Breast epithelium (tissue), 3 donors: ENCODE data around the gene APOBR.

ENCODE experiments used
- POLR2A ChIP-seq: fragments of 450-650 bp; IDR thresholded peaks from one replicate; pipeline ENCODE4 v1.6.1; 2016; ENCODE audit warnings: antibody characterized with exemption, mild to moderate bottlenecking, moderate library complexity
- POLR2AphosphoS5 ChIP-seq, 3 donors: sonication (generic); formaldehyde crosslinking; IDR thresholded peaks; one replicate each; pipeline ENCODE4 v1.6.1; 2017; ENCODE audit warnings: antibody characterized with exemption in 3 of 3
- TF ChIP-seq, protein P1 (sequence below), 3 donors: fragments of 450-650 bp; IDR thresholded peaks; one replicate each; pipeline ENCODE4 v1.5.1; 2016 to 2017; ENCODE audit warnings: antibody characterized with exemption in 3 of 3, mild to moderate bottlenecking in 3 of 3, moderate library complexity in 3 of 3

DNA sequence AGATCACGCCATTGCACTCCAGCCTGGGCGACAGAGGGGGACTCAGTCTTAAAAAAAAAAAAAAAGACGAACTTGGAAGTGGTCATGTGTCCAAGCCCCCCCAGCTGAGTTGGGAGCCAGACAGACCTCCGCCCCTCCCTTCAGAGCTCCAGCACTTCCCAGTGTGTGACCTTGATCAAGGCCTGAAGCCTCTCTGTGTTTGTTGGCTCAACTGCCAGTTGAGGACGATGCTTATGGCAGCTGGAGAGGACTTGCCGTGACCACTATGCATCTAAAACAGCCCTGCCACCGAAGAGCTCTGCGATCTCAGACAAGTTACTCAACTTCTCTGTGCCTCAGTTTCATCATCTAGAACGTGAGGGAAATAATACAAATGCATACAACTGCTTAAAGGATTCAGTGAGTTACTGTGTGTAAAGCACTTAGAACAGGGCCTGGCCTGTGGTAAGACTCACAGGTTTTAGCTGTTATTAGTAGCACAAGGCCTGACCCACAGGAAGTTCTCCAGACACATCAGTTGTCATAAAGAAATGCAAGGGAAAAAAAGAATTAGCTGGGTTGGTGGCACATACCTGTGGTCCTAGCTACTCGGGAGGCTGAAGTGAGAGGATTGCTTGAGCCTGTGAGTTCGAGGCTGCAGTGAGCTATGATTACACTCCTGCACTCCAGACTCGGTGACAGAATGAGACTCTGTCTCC lies 19.2 kb downstream of the APOBR start:
- TF ChIP-seq, protein P1, sequence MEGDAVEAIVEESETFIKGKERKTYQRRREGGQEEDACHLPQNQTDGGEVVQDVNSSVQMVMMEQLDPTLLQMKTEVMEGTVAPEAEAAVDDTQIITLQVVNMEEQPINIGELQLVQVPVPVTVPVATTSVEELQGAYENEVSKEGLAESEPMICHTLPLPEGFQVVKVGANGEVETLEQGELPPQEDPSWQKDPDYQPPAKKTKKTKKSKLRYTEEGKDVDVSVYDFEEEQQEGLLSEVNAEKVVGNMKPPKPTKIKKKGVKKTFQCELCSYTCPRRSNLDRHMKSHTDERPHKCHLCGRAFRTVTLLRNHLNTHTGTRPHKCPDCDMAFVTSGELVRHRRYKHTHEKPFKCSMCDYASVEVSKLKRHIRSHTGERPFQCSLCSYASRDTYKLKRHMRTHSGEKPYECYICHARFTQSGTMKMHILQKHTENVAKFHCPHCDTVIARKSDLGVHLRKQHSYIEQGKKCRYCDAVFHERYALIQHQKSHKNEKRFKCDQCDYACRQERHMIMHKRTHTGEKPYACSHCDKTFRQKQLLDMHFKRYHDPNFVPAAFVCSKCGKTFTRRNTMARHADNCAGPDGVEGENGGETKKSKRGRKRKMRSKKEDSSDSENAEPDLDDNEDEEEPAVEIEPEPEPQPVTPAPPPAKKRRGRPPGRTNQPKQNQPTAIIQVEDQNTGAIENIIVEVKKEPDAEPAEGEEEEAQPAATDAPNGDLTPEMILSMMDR (IDR thresholded peaks at IDR 0.05), result no peak
- TF ChIP-seq POLR2A (no peak), POLR2AphosphoS5 (IDR thresholded peaks at IDR 0.05) (no peak)
